HepG2 (cell line): ENCODE measurements around the gene CTIF. TPM values are rescaled to one million over a fixed set of nuclear protein-coding genes. Genes with fewer than 3 reads are reported as not detected.

Experiments
- ATRX ChIP-seq: sonication (generic); formaldehyde crosslinking; IDR thresholded peaks from 2 replicates; pipeline ENCODE4 v1.4.0; 2020; ENCODE audit warnings: missing genetic modification reagents, borderline replicate concordance
- JUN ChIP-seq: sonication (generic); formaldehyde crosslinking; IDR thresholded peaks from 2 replicates; pipeline ENCODE4 v1.4.0; 2020; ENCODE audit warnings: mild to moderate bottlenecking, missing genetic modification reagents
- NFKBIZ ChIP-seq: IDR thresholded peaks from 2 replicates; pipeline ENCODE4 v1.6.1; 2018; ENCODE audit warnings: missing genetic modification reagents, missing compliant biosample characterization
- POLR2A ChIP-seq, 2 experiments: IDR thresholded peaks; 2 replicates each; pipeline ENCODE4 v1.6.1; 2011; ENCODE audit warnings: low read depth in 2 of 2, low read length in 2 of 2, mild to moderate bottlenecking in 1 of 2, moderate library complexity in 1 of 2; ENCODE audit not compliant: insufficient read depth in 1 of 2
- PRDM10 ChIP-seq: sonication (generic); formaldehyde crosslinking; IDR thresholded peaks from 2 replicates; pipeline ENCODE4 v1.4.0; 2020; ENCODE audit warnings: low read depth, missing genetic modification reagents
- SETDB1 ChIP-seq: sonication (generic); formaldehyde crosslinking; IDR thresholded peaks from 2 replicates; pipeline ENCODE4 v1.5.1; 2020; ENCODE audit warnings: missing genetic modification reagents, mild to moderate bottlenecking, borderline replicate concordance
- ZBED4 ChIP-seq: sonication (generic); formaldehyde crosslinking; IDR thresholded peaks from 2 replicates; pipeline ENCODE4 v1.4.0; 2020; ENCODE audit warnings: missing genetic modification reagents, borderline replicate concordance
- ZBTB25 ChIP-seq: IDR thresholded peaks from 2 replicates; pipeline ENCODE4 v1.6.1; 2018; ENCODE audit warnings: missing genetic modification reagents
- ZBTB7B ChIP-seq: sonication (generic); formaldehyde crosslinking; IDR thresholded peaks from 2 replicates; pipeline ENCODE4 v1.4.0; 2020; ENCODE audit warnings: missing genetic modification reagents
- ZNF142 ChIP-seq: sonication (generic); formaldehyde crosslinking; IDR thresholded peaks from 2 replicates; pipeline ENCODE4 v1.4.0; 2020; ENCODE audit warnings: missing genetic modification reagents
- ZNF232 ChIP-seq: sonication (generic); formaldehyde crosslinking; IDR thresholded peaks from 2 replicates; pipeline ENCODE4 v1.4.0; 2020; ENCODE audit warnings: missing genetic modification reagents, borderline replicate concordance
- ZNF33B ChIP-seq: sonication (generic); formaldehyde crosslinking; IDR thresholded peaks from 2 replicates; pipeline ENCODE4 v1.5.1; 2020; ENCODE audit warnings: mild to moderate bottlenecking, missing genetic modification reagents
- ZNF570 ChIP-seq: sonication (generic); formaldehyde crosslinking; IDR thresholded peaks from 2 replicates; pipeline ENCODE4 v1.4.0; 2020; ENCODE audit warnings: mild to moderate bottlenecking, missing genetic modification reagents, borderline replicate concordance
- ZNF644 ChIP-seq: IDR thresholded peaks from 2 replicates; pipeline ENCODE4 v1.6.1; 2016; ENCODE audit warnings: low read depth
- polyA plus RNA-seq, 8 experiments: library from polyadenylated mRNA; depleted of rRNA in 3 of 8; stranded (reverse) in 7 of 8; unstranded in 1 of 8; fragments of >200 nt; fragmentation: Illumina TruSeq in 4 of 8; extraction: Trizol in 4 of 8; gene quantifications; 2 replicates each; pipeline versions ENCODE4 v1.2.1 to v1.2.3, GENCODE V29; 2011 to 2016; ENCODE audit warnings: low read depth in 4 of 8, missing spikeins in 1 of 8, mixed read lengths in 1 of 8; ENCODE audit not compliant: insufficient read depth in 1 of 8
- total RNA-seq, 5 experiments: library from RNA; depleted of rRNA; stranded (reverse); fragments of >200 nt; fragmentation: Illumina TruSeq; extraction: Trizol; gene quantifications; 2 replicates each; pipeline ENCODE4 v1.2.3, GENCODE V29; 2016; ENCODE audit warnings: low read depth in 1 of 5

CTIF gene
- total and polyA plus RNA-seq, 2 of the 13 experiments (the other 11 are each of a cell fraction or from before 2014, with no cell fraction given) = 18.2 to 28.0 TPM

GRCh38 chr18:48575658-48576456 lies 37.0 kb downstream of the CTIF start (continued):
- no peak for TF ChIP-seq JUN (CRISPR knock-in tag)
- TF ChIP-seq ZNF644 = 0 out of 2 replicates have a peak, but pooled peaks have one; percentile 10
- TF ChIP-seq ZNF142 = peak; percentile 72; the same call in 1 of the 2 replicates
- TF ChIP-seq ATRX (CRISPR knock-in tag) = no peak
- peak in 1 of 2 experiments; percentile 53; a peak in 2 of 4 replicates for TF ChIP-seq POLR2A (IDR thresholded peaks at IDR 0.05; ENCODE audit: insufficient read depth in 1 of 2, low read depth in 2 of 2, low read length in 2 of 2)
- TF ChIP-seq ZNF33B (CRISPR knock-in tag) = no peak
- TF ChIP-seq SETDB1 (CRISPR knock-in tag) = no peak
- peak; percentile 69 for TF ChIP-seq ZBTB7B (CRISPR knock-in tag)
- no peak for TF ChIP-seq NFKBIZ
- no peak for TF ChIP-seq ZNF570 (CRISPR knock-in tag)
- TF ChIP-seq ZNF232 (CRISPR knock-in tag) = peak; percentile 78; the same call in 1 of the 2 replicates
- TF ChIP-seq PRDM10 (CRISPR knock-in tag) = no peak
- 0 out of 2 replicates have a peak, but pooled peaks have one; percentile 31 for TF ChIP-seq ZBTB25 (CRISPR knock-in tag)
- peak; percentile 58; the same call in 1 of the 2 replicates for TF ChIP-seq ZBED4 (CRISPR knock-in tag)
